MM.1S (cell line): ENCODE measurements around the gene HES1.
A peak's percentile ranks its signal among the peaks of the same experiment; 100 is the strongest.

Experiments
- DNase-seq: peaks from one replicate; pipeline ENCODE4 v3.0.0-alpha.2; 2015
- H2AFZ ChIP-seq: fragments of 300-600 bp; sonication (generic); 2 replicates; pipeline ENCODE4 v1.6.0; 2016; ENCODE audit warnings: antibody characterized with exemption, low read length
- H3F3A ChIP-seq: fragments of 300-600 bp; sonication (generic); 2 replicates; pipeline ENCODE4 v1.6.1; 2016; ENCODE audit warnings: mild to moderate bottlenecking, antibody characterized with exemption, low read length, moderate library complexity, mixed read lengths; ENCODE audit not compliant: insufficient read depth
- H3K27ac ChIP-seq: fragments of 300-600 bp; sonication (generic); 2 replicates; pipeline ENCODE4 v1.5.1; 2016; ENCODE audit warnings: mild to moderate bottlenecking, low read length
- H3K27me3 ChIP-seq: fragments of 300-600 bp; sonication (generic); replicated peaks from 2 replicates; pipeline ENCODE4 v1.6.0; 2016; ENCODE audit warnings: low read length; ENCODE audit not compliant: insufficient read depth
- H3K36me3 ChIP-seq: fragments of 300-600 bp; sonication (generic); replicated peaks from 2 replicates; pipeline ENCODE4 v1.6.1; 2016; ENCODE audit warnings: mild to moderate bottlenecking, low read length, mixed read lengths; ENCODE audit not compliant: insufficient read depth
- H3K4me1 ChIP-seq: fragments of 300-600 bp; sonication (generic); 2 replicates; pipeline ENCODE4 v1.6.1; 2016; ENCODE audit warnings: low read length, mixed read lengths
- H3K4me2 ChIP-seq: fragments of 300-600 bp; sonication (generic); 2 replicates; pipeline ENCODE4 v1.6.0; 2016; ENCODE audit warnings: low read depth, low read length
- H3K4me3 ChIP-seq: fragments of 300-600 bp; sonication (generic); 2 replicates; pipeline ENCODE4 v1.5.1; 2016; ENCODE audit warnings: low read length, mixed read lengths
- H3K79me2 ChIP-seq: fragments of 300-600 bp; sonication (generic); 2 replicates; pipeline ENCODE4 v1.6.1; 2016; ENCODE audit warnings: mixed run types, low read length, mixed read lengths
- H3K9ac ChIP-seq: fragments of 300-600 bp; sonication (generic); 2 replicates; pipeline ENCODE4 v1.6.1; 2016; ENCODE audit warnings: low read length, mixed read lengths
- H3K9me2 ChIP-seq: fragments of 300-600 bp; sonication (generic); replicated peaks from 2 replicates; pipeline ENCODE4 v1.6.1; 2016; ENCODE audit warnings: mild to moderate bottlenecking, low read length, mixed read lengths; ENCODE audit not compliant: insufficient read depth
- H3K9me3 ChIP-seq: fragments of 300-600 bp; sonication (generic); replicated peaks from 2 replicates; pipeline ENCODE4 v1.6.1; 2016; ENCODE audit warnings: mild to moderate bottlenecking, low read length, mixed read lengths; ENCODE audit not compliant: insufficient read depth
- H4K20me1 ChIP-seq: fragments of 300-600 bp; sonication (generic); 2 replicates; pipeline ENCODE4 v1.6.1; 2016; ENCODE audit warnings: mild to moderate bottlenecking, low read length, moderate library complexity, mixed read lengths; ENCODE audit not compliant: insufficient read depth
- CTCF ChIP-seq: fragments of 300-600 bp; sonication (generic); IDR thresholded peaks from 2 replicates; pipeline ENCODE4 v1.5.1; 2016; ENCODE audit warnings: antibody characterized with exemption, low read length, mixed read lengths
- EZH2 ChIP-seq: fragments of 300-600 bp; sonication (generic); optimal IDR thresholded peaks from 2 replicates; pipeline ENCODE3; 2017; ENCODE audit warnings: low read depth, mild to moderate bottlenecking, antibody characterized with exemption, low read length, mixed read lengths
- EZH2phosphoT487 ChIP-seq: fragments of 300-600 bp; sonication (generic); IDR thresholded peaks from 2 replicates; pipeline ENCODE4 v1.6.1; 2018; ENCODE audit warnings: antibody characterized with exemption, low read length

The HES1 gene

DNA sequence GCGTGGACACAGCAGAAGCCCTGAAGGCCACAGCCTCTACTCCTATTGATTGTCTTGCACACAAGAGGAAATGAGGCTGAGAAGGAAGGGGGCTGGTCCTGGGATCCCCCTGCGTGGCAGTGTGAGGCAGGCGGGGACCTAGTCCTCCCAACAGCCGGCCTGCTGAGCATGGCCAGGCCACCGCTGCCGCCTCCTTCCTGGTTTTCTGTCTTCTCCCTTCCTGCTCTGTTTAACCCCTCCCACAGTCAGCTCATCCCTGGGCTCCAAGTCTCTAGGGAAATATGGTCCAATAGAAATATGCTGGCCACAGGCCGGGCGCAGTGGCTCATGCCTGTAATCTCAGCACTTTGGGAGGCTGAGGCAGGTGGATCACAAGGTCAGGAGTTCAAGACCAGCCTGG lies 42.1 kb upstream of the HES1 start:
- Histone ChIP-seq H3K4me3 (no peak overlapping the region), H3F3A (no peaks in the 10 kb centered on the region), H3K4me1 (peaks cover 33% of the 10 kb centered on the region), H3K9me3 (no peaks in the 10 kb centered on the region), H3K9ac (no peak overlapping the region), H2AFZ (no peak overlapping the region), H4K20me1 (no peaks in the 10 kb centered on the region), H3K4me2 (no peak overlapping the region), H3K9me2 (no peaks in the 10 kb centered on the region), H3K36me3 (no peaks in the 10 kb centered on the region), H3K79me2 (no peaks in the 10 kb centered on the region), H3K27me3 (no peaks in the 10 kb centered on the region), H3K27ac (no peak overlapping the region)
- DNase-seq = no peak
- no peak for TF ChIP-seq EZH2
- no peak for TF ChIP-seq EZH2phosphoT487
- TF ChIP-seq CTCF = no peak

DNA sequence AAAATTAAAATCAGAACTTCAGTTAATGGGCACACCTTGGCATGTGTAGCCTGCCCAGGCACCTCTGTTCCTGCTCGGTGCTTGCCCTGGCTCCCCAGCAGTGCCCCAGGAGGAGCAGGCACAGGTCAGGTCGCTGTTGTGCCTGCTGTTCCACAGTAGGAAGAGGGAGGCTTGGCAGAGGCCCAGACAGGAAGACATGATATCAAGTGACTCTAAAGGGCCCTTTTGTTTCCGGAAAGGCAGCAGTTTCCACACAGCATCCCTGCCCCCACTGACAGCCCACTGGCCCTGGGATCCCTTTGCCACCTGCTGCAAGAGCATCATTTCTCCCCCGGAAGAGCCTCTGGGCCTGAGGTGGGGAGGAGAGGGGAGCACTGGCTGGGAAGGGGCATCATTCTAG lies 40.5 kb upstream of the HES1 start:
- Histone ChIP-seq H3K27me3 (no peaks in the 10 kb centered on the region), H3K9me2 (no peaks in the 10 kb centered on the region), H3F3A (peaks cover 6% of the 10 kb centered on the region; the same call in 1 of the 2 replicates), H3K4me3 (no peak overlapping the region), H3K36me3 (no peaks in the 10 kb centered on the region), H3K9me3 (no peaks in the 10 kb centered on the region), H3K9ac (no peak overlapping the region), H3K4me2 (no peak overlapping the region), H3K27ac (no peak overlapping the region), H2AFZ (0 out of 2 replicates have a peak overlapping the region, but pooled peaks have one; percentile 37), H3K79me2 (no peaks in the 10 kb centered on the region), H4K20me1 (no peaks in the 10 kb centered on the region), H3K4me1 (peaks cover 48% of the 10 kb centered on the region)
- TF ChIP-seq EZH2phosphoT487 (no peak), CTCF (no peak), EZH2 (no peak)
- no peak for DNase-seq

GRCh38 chr3:194095902-194096301 lies 40.0 kb upstream of the HES1 start:
- no peak for DNase-seq

GRCh38 chr3:194097141-194097882 lies 38.6 kb upstream of the HES1 start:
- no peaks in the 10 kb centered on the region for H3K36me3 ChIP-seq
- peaks cover 22% of the 10 kb centered on the region for H3F3A ChIP-seq
- H4K20me1 ChIP-seq = no peaks in the 10 kb centered on the region
- H3K79me2 ChIP-seq = no peaks in the 10 kb centered on the region
- H3K9me2 ChIP-seq = no peaks in the 10 kb centered on the region
- TF ChIP-seq EZH2 = no peak
- no peak for TF ChIP-seq CTCF
- TF ChIP-seq EZH2phosphoT487 = no peak
- DNase-seq = no peak
- H3K4me1 ChIP-seq = peaks cover 63% of the 10 kb centered on the region
- H3K9ac ChIP-seq = no peak overlapping the region
- no peak overlapping the region for H3K4me3 ChIP-seq
- no peak overlapping the region for H2AFZ ChIP-seq
- H3K27me3 ChIP-seq = no peaks in the 10 kb centered on the region
- no peaks in the 10 kb centered on the region for H3K9me3 ChIP-seq
- no peak overlapping the region for H3K4me2 ChIP-seq
- H3K27ac ChIP-seq = peak overlapping the region; percentile 11; the same call in 1 of the 2 replicates

More at GRCh38 chr3:194095902-194096301, 40.0 kb upstream of the HES1 start:
- Histone ChIP-seq H3K4me3 (no peak overlapping the region), H3K27ac (no peak overlapping the region), H3K27me3 (no peaks in the 10 kb centered on the region), H3K9me2 (no peaks in the 10 kb centered on the region), H2AFZ (no peak overlapping the region), H3F3A (peaks cover 10% of the 10 kb centered on the region; the same call in 1 of the 2 replicates), H3K4me2 (no peak overlapping the region), H3K79me2 (no peaks in the 10 kb centered on the region), H3K4me1 (peaks cover 51% of the 10 kb centered on the region), H4K20me1 (no peaks in the 10 kb centered on the region), H3K9ac (no peak overlapping the region), H3K9me3 (no peaks in the 10 kb centered on the region), H3K36me3 (no peaks in the 10 kb centered on the region)
- no peak for TF ChIP-seq EZH2phosphoT487
- TF ChIP-seq EZH2 = no peak
